C4-2B (cell line): Measurements from ENCODE around the gene TUBA8.

Experiments used
- H3K27ac ChIP-seq: fragments of 450-650 bp; 2 replicates; pipeline ENCODE4 v1.5.1; 2017
- ZFX ChIP-seq: fragments of 450-650 bp; IDR thresholded peaks from 2 replicates; pipeline ENCODE4 v1.6.1; 2017
- TF ChIP-seq, protein P1 (sequence below): fragments of 450-650 bp; conservative IDR thresholded peaks from 2 replicates; pipeline ENCODE4 v1.5.1; 2017; ENCODE audit warnings: mild to moderate bottlenecking

The TUBA8 gene

DNA sequence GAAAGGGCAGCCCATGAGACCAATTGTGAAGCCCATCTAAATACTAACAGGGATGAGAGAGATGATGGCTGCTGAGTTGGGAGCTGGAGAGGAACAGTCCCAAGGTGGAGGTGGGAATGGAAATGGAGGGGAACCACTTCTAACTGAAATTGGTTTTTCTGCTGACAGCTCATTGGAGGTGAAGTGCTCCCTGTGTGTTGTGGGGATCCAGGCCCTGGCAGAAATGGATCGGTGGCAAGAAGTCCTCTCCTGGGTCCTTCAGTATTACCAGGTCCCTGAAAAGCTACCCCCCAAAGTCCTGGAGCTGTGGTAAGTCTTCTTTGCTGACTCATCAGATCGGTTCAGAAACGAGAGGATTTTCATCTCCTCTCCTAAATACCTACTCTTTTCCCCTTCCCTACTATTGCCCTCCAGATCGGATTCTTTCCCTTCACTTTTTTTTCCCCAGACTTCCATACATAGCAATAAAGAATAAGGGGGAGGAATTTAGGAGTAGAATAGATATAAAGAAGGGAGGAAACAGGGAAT, 30.8 kb upstream of the TUBA8 start:
- TF ChIP-seq, protein P1, sequence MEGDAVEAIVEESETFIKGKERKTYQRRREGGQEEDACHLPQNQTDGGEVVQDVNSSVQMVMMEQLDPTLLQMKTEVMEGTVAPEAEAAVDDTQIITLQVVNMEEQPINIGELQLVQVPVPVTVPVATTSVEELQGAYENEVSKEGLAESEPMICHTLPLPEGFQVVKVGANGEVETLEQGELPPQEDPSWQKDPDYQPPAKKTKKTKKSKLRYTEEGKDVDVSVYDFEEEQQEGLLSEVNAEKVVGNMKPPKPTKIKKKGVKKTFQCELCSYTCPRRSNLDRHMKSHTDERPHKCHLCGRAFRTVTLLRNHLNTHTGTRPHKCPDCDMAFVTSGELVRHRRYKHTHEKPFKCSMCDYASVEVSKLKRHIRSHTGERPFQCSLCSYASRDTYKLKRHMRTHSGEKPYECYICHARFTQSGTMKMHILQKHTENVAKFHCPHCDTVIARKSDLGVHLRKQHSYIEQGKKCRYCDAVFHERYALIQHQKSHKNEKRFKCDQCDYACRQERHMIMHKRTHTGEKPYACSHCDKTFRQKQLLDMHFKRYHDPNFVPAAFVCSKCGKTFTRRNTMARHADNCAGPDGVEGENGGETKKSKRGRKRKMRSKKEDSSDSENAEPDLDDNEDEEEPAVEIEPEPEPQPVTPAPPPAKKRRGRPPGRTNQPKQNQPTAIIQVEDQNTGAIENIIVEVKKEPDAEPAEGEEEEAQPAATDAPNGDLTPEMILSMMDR = no peak
- TF ChIP-seq ZFX = no peak
- no peak overlapping the region for H3K27ac ChIP-seq

DNA sequence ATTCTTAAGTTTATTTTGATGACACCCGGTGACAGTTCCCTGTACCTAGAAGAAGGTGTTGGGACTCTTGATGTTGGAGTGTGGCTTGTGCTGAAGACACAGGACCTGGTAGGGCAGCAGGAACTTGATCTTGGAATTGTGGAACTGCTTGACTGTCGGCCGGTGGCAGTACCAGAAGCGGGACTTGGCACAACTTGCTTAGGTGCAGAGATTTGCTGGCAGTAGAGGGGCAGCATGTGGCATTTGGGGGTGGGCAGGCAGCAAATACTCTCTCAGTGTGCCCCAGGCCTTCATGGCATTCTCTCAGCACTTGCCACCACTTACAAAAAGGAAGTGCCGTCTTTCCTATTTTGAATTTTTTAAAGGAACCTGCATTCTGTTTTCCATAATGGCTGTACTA, 29.2 kb upstream of the TUBA8 start:
- no peak for TF ChIP-seq ZFX
- TF ChIP-seq, protein P1 = no peak
- H3K27ac ChIP-seq = no peak overlapping the region

DNA sequence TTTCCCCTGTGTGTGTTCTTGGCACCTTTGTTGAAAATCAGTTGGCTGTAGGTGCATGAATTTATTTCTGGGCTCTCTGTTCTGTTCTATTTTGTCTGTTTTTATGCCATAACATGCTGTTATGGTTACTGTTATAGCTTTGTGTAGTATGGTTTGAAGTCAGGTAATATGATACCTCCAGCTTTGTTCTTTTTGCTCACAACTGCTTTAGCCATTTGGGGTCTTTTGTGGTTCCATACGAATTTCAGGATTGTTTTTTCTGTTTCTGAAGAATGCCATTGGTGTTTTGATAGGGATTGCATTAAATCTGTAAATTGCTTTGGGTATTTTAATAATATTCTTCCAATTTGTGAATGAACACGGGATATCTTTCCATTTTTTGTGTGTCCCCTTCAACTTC, 28.1 kb upstream of the TUBA8 start:
- TF ChIP-seq, protein P1 = no peak
- TF ChIP-seq ZFX = no peak
- no peak overlapping the region for H3K27ac ChIP-seq

DNA sequence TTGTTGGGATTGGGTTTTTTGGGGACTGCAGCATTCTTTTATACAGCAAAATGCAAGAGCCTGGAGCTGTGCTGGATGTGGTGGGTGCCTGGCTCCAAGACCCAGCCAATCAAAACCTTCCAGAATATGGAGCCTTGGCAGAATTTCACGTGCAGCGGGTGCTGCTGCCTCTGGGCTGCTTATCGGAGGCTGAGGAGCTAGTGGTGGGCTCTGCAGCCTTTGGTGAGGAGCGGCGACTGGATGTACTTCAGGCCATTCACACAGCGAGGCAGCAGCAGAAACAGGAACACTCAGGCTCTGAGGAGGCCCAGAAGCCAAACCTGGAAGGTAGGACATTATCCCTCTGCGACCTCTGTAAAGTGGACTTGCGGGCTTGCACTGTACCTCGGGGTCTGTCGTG, 27.2 kb upstream of the TUBA8 start:
- no peak for TF ChIP-seq ZFX
- TF ChIP-seq, protein P1 = no peak
- no peak overlapping the region for H3K27ac ChIP-seq

DNA sequence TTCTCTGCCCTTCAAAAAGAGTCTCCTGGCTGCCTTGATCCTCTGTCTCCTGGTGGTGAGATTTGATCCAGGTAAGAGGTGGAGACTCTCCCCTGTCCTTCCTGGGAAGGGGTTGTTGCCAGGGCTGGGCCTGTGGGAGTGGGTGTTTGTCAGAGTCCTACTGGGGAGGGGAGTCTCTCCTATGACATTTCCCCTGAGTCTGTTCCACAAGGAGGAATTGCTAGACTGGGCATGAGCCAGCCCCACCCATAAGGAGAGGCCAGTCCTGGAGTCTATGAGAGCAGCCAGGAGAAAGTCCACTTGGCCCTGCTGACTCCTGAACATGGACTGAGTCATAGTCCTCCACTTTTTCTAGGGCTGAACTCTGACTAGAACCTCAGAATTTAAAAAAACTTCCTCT, 25.4 kb upstream of the TUBA8 start:
- H3K27ac ChIP-seq = no peak overlapping the region

DNA sequence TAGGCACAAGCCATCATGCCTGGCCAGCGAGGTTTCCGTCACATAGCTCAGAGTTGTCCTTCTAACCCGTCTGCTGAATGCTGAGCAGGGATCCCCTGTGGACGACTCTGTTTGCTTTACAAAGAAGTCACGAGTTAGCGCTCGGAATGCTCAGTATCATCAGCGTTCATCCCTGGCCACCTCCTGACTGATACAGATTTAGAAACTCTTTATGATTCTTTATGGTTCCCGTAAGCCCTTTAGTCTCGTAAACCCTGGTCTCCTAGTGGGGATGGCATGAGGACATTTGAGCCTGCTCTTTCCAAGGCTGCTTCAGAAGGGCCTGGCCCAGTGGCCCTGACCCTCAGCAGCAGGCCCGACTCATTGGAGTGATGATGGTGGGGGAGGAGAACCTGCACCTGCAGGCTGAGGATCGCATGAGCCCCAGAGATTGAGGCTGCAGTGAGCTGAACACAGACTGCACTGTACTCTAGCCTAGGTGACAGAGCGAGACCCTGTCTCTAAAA, 23.2 kb upstream of the TUBA8 start:
- H3K27ac ChIP-seq = no peak overlapping the region
- TF ChIP-seq ZFX = no peak
- TF ChIP-seq, protein P1 = no peak

More for the DNA sequence above, 25.4 kb upstream of the TUBA8 start:
- TF ChIP-seq ZFX = no peak
- TF ChIP-seq, protein P1 = no peak

DNA sequence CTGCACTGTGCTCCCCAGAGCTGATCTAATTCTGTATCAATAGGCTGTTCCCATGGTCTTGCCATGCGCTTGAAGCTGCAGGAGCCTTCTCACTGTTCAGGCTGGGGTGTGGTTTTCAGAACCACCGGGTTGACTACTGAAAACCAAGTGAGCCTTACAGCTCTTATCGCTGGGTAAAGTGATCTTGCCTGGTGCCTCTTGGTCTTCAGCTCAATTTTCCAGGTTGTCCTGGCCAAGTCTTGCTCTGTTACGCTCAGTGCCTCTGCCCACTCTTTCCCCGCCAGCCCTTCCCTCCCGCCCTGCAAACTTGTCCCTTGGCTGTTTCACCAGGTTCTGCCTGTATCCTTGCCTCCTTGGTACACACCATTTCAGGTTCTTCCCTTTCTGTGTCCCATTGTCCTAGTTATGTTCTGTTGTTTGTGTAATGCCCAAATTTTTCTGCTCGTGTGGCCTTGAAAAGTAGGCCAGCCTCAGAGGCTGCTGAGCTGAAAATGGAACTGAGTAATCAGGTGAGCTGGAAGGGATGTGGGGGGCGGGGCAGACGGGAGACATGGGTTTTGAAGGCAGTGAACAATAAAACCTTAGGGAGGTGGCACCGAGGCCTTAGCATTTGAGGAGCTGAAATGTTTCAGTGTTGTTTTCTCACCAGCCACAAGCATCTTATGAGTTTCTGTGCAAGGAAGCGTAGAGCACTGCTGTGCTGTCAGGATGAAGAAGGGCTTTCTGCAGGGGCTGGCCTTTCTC, 21.6 kb upstream of the TUBA8 start:
- H3K27ac ChIP-seq = no peak overlapping the region
- no peak for TF ChIP-seq ZFX
- TF ChIP-seq, protein P1 = no peak
